Measurements from ENCODE around the gene WASHC4. TPM values are rescaled to one million over a fixed set of nuclear protein-coding genes. Genes with fewer than 3 reads are reported as not detected.

WASHC4 gene
- total RNA-seq, 1 experiment from 2014 or later, result 42.9 TPM

DNA sequence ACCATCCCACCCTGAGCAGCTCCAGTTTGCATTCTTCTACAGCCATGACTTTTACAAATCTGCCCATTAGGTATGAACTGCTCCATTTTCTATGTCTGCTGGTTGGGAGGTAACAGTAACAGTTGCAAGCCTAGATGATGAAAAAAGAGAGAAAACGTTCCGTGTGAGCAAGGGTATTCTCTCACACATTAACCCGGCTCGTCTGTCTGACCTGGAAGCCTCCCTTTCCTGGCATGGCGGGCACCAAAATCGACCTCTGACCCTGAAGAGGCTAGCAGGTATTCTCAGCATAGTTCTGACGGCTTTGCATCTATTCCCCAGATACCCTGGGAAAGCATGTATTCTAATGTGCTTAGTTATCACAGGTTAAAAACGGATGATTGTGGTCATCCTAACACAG, 96.6 kb downstream of the WASHC4 start:
- Mint-ChIP-seq H3K36me3 (peaks cover 16% of the 10 kb centered on the region), H3K27me3 (ENCODE audit: low read depth) (no peaks in the 10 kb centered on the region), H3K4me3 (no peak overlapping the region), H3K27ac (no peak overlapping the region), H3K4me1 (peaks cover 4% of the 10 kb centered on the region; the same call in 1 of the 2 replicates), H3K9me3 (no peaks in the 10 kb centered on the region)
- DNase-seq (ENCODE audit: low spot score) (no peak), ATAC-seq (no peak)
- CTCF ChIA-PET, result no interaction called here
- TF ChIP-seq ZNF423 (CRISPR knock-in tag; IDR thresholded peaks at IDR 0.05) (no peak), ZNF671 (CRISPR knock-in tag; IDR thresholded peaks at IDR 0.05) (no peak), CREM (CRISPR knock-in tag; IDR thresholded peaks at IDR 0.05) (no peak), PRRX2 (CRISPR knock-in tag; IDR thresholded peaks at IDR 0.05) (no peak), HMGA2 (CRISPR knock-in tag; IDR thresholded peaks at IDR 0.05) (no peak), NFYB (CRISPR knock-in tag; conservative IDR thresholded peaks at IDR 0.05; ENCODE audit: low read depth) (no peak)
- TF ChIP-seq, protein P1, sequence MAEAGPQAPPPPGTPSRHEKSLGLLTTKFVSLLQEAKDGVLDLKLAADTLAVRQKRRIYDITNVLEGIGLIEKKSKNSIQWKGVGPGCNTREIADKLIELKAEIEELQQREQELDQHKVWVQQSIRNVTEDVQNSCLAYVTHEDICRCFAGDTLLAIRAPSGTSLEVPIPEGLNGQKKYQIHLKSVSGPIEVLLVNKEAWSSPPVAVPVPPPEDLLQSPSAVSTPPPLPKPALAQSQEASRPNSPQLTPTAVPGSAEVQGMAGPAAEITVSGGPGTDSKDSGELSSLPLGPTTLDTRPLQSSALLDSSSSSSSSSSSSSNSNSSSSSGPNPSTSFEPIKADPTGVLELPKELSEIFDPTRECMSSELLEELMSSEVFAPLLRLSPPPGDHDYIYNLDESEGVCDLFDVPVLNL (CRISPR knock-in tag; IDR thresholded peaks at IDR 0.05; ENCODE audit: borderline replicate concordance, low read depth), result no peak
- POLR2A ChIA-PET, result no interaction called here

- POLR2A ChIA-PET, result no interaction called here
- no peak for DNase-seq (ENCODE audit: low spot score)
- no peak overlapping the region; the same call in 1 of the 2 replicates for H3K27ac Mint-ChIP-seq
- H3K4me1 Mint-ChIP-seq, result peaks cover 4% of the 10 kb centered on the region; the same call in 1 of the 2 replicates
- TF ChIP-seq ZNF232 (CRISPR knock-in tag; IDR thresholded peaks at IDR 0.05), result no peak
- no peak for TF ChIP-seq ZNF121 (CRISPR knock-in tag; IDR thresholded peaks at IDR 0.05)
- TF ChIP-seq AR (CRISPR knock-in tag; IDR thresholded peaks at IDR 0.05), result no peak
- CTCF ChIA-PET, result interaction anchor here (1.0 kb wide), 1 partner anchor 178 kb away, joined by 4 read pairs; no protein-coding TSS in a partner anchor
- peaks cover 16% of the 10 kb centered on the region for H3K36me3 Mint-ChIP-seq
- H3K4me3 Mint-ChIP-seq, result no peak overlapping the region
- no peaks in the 10 kb centered on the region for H3K9me3 Mint-ChIP-seq
- ATAC-seq, result no peak
- H3K27me3 Mint-ChIP-seq (ENCODE audit: low read depth), result no peaks in the 10 kb centered on the region
These were observed 97.4 kb downstream of the WASHC4 start for GRCh38 chr12:105204916-105205315.

GRCh38 chr12:105205322-105206048, 98.0 kb downstream of the WASHC4 start:
- Mint-ChIP-seq H3K27me3 (ENCODE audit: low read depth) (no peaks in the 10 kb centered on the region), H3K36me3 (peaks cover 16% of the 10 kb centered on the region), H3K4me3 (no peak overlapping the region), H3K4me1 (peaks cover 4% of the 10 kb centered on the region; the same call in 1 of the 2 replicates), H3K27ac (no peak overlapping the region), H3K9me3 (no peaks in the 10 kb centered on the region)
- CTCF ChIA-PET, result interaction anchor here (1.0 kb wide), 1 partner anchor 178 kb away, joined by 4 read pairs; no protein-coding TSS in a partner anchor
- POLR2A ChIA-PET, result no interaction called here
- no peak for ATAC-seq
- no peak for DNase-seq (ENCODE audit: low spot score)
- TF ChIP-seq, protein P2, sequence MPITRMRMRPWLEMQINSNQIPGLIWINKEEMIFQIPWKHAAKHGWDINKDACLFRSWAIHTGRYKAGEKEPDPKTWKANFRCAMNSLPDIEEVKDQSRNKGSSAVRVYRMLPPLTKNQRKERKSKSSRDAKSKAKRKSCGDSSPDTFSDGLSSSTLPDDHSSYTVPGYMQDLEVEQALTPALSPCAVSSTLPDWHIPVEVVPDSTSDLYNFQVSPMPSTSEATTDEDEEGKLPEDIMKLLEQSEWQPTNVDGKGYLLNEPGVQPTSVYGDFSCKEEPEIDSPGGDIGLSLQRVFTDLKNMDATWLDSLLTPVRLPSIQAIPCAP (CRISPR knock-in tag; IDR thresholded peaks at IDR 0.05), result no peak
- TF ChIP-seq CREB1 (CRISPR knock-in tag; IDR thresholded peaks at IDR 0.05) (no peak), ATF6 (CRISPR knock-in tag; IDR thresholded peaks at IDR 0.05) (no peak)
- TF ChIP-seq, protein P3, sequence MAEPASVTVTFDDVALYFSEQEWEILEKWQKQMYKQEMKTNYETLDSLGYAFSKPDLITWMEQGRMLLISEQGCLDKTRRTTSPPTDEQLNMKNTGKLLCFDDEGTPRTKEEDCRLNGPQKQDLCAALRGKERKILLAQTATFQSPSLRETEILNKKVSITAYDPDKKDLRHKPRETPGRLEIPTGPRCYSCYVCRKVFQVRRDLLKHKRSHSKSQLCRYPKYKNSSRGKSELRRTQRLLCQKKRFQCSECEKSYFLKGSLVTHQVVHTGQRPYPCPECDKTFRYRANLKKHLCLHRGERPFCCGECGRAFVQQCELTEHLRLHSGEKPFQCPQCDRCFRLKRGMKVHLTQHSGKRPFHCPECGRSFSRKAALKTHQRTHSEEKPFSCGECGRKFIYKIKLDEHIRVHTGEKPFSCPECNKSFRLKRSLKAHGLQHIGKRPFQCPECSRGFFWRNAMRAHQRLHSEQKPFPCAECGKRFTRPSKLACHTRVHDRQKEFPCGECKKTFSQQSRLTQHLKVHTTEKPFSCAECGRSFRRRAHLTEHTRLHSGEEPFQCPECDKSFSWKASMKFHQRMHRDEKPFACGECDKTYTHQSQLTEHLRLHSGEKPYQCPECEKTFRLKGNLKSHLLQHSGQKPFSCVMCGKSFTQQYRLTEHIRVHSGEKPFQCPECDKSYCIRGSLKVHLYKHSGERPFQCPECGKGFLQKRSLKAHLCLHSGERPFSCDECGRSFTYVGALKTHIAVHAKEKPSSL (CRISPR knock-in tag; conservative IDR thresholded peaks at IDR 0.05), result no peak
- TF ChIP-seq, protein P4, sequence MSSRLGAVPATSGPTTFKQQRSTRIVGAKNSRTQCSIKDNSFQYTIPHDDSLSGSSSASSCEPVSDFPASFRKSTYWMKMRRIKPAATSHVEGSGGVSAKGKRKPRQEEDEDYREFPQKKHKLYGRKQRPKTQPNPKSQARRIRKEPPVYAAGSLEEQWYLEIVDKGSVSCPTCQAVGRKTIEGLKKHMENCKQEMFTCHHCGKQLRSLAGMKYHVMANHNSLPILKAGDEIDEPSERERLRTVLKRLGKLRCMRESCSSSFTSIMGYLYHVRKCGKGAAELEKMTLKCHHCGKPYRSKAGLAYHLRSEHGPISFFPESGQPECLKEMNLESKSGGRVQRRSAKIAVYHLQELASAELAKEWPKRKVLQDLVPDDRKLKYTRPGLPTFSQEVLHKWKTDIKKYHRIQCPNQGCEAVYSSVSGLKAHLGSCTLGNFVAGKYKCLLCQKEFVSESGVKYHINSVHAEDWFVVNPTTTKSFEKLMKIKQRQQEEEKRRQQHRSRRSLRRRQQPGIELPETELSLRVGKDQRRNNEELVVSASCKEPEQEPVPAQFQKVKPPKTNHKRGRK (CRISPR knock-in tag; IDR thresholded peaks at IDR 0.05; ENCODE audit: borderline replicate concordance), result no peak
- TF ChIP-seq, protein P5, sequence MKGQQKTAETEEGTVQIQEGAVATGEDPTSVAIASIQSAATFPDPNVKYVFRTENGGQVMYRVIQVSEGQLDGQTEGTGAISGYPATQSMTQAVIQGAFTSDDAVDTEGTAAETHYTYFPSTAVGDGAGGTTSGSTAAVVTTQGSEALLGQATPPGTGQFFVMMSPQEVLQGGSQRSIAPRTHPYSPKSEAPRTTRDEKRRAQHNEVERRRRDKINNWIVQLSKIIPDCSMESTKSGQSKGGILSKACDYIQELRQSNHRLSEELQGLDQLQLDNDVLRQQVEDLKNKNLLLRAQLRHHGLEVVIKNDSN (CRISPR knock-in tag; IDR thresholded peaks at IDR 0.05), result no peak
- TF ChIP-seq, protein P6, sequence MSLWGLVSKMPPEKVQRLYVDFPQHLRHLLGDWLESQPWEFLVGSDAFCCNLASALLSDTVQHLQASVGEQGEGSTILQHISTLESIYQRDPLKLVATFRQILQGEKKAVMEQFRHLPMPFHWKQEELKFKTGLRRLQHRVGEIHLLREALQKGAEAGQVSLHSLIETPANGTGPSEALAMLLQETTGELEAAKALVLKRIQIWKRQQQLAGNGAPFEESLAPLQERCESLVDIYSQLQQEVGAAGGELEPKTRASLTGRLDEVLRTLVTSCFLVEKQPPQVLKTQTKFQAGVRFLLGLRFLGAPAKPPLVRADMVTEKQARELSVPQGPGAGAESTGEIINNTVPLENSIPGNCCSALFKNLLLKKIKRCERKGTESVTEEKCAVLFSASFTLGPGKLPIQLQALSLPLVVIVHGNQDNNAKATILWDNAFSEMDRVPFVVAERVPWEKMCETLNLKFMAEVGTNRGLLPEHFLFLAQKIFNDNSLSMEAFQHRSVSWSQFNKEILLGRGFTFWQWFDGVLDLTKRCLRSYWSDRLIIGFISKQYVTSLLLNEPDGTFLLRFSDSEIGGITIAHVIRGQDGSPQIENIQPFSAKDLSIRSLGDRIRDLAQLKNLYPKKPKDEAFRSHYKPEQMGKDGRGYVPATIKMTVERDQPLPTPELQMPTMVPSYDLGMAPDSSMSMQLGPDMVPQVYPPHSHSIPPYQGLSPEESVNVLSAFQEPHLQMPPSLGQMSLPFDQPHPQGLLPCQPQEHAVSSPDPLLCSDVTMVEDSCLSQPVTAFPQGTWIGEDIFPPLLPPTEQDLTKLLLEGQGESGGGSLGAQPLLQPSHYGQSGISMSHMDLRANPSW (CRISPR knock-in tag; conservative IDR thresholded peaks at IDR 0.05; ENCODE audit: low read depth), result no peak
